ENCODE data around the gene FAM227B. TPM values are rescaled to one million over a fixed set of nuclear protein-coding genes. Genes with fewer than 3 reads are reported as not detected.
"Not testable (repeated sequence)": the region's sequence is repeated elsewhere in the genome, so short reads cannot be mapped to it uniquely, and the experiment has no call there.

The FAM227B gene
- total RNA-seq, 1 experiment from 2014 or later = 0.98 TPM

DNA sequence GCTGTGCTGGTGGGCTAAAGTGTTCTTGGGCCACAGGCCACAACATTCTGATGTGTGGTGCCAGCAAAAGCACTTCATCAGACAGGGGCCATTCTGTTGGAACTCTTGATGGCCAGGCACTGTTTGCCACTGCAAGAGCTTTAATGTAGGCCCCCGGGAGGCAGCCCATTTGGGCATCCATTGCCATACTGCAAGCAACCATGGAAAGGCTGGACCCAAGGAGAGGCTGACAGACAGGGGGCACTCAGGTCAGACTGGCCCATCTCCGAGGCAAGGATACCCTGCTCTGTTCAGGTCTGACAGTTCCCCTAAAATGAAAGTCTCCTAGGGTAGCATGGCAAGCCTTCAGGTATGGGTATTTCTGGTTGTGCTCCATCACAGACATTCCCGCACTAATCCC, 64.2 kb downstream of the FAM227B start:
- Histone ChIP-seq H3K4me3 (ENCODE audit: low read length) (no peak overlapping the region), H3K4me1 (ENCODE audit: insufficient read depth, low read length) (no peaks in the 10 kb centered on the region), H3F3A (ENCODE audit: low read length, unreplicated experiment) (no peaks in the 10 kb centered on the region), H3K79me2 (ENCODE audit: low read length) (no peaks in the 10 kb centered on the region), H3K36me3 (ENCODE audit: low read depth, low read length) (no peaks in the 10 kb centered on the region), H3K9me2 (replicated peaks; ENCODE audit: low read length) (no peaks in the 10 kb centered on the region), H2AFZ (ENCODE audit: low read length) (no peak overlapping the region), H3K27ac (ENCODE audit: low read length) (no peak overlapping the region), H3K9ac (ENCODE audit: low read length) (no peak overlapping the region), H3K27me3 (ENCODE audit: low read length) (no peaks in the 10 kb centered on the region), H3K9me3 (ENCODE audit: low read length) (no peaks in the 10 kb centered on the region), H4K20me1 (ENCODE audit: low read length) (no peaks in the 10 kb centered on the region), H3K4me2 (ENCODE audit: low read length) (no peak overlapping the region)
- BruUV-seq (replicated peaks) = no TSS peak
- ChIA-PET POLR2A (ENCODE audit: unreplicated experiment) (no interaction called here), CTCF (no interaction called here)
- ATAC-seq (no peak), DNase-seq (no peak)
- TF ChIP-seq, protein P1, sequence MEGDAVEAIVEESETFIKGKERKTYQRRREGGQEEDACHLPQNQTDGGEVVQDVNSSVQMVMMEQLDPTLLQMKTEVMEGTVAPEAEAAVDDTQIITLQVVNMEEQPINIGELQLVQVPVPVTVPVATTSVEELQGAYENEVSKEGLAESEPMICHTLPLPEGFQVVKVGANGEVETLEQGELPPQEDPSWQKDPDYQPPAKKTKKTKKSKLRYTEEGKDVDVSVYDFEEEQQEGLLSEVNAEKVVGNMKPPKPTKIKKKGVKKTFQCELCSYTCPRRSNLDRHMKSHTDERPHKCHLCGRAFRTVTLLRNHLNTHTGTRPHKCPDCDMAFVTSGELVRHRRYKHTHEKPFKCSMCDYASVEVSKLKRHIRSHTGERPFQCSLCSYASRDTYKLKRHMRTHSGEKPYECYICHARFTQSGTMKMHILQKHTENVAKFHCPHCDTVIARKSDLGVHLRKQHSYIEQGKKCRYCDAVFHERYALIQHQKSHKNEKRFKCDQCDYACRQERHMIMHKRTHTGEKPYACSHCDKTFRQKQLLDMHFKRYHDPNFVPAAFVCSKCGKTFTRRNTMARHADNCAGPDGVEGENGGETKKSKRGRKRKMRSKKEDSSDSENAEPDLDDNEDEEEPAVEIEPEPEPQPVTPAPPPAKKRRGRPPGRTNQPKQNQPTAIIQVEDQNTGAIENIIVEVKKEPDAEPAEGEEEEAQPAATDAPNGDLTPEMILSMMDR (conservative IDR thresholded peaks at IDR 0.05; ENCODE audit: low read depth, low read length) = no peak
- no peak for TF ChIP-seq EZH2 (IDR thresholded peaks at IDR 0.05; ENCODE audit: low read length, unreplicated experiment)
- TF ChIP-seq EZH2phosphoT487 (IDR thresholded peaks at IDR 0.05; ENCODE audit: borderline replicate concordance, low read length) = no peak
- intact Hi-C loops (cut with micrococcal nuclease) = no loop called here

DNA sequence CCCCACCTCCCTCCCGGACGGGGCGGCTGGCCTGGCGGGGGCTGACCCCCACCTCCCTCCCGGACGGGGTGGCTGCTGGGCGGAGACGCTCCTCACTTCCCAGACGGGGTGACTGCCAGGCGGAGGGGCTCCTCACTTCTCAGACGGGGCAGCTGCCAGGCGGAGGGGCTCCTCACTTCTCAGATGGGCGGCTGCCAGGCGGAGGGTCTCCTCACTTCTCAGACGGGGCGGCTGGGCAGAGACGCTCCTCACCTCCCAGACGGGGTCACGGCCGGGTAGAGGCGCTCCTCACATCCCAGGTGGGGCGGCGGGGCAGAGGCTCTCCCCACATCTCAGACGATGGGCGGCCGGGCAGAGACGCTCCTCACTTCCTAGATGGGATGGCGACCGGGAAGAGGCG, 70.3 kb downstream of the FAM227B start:
- intact Hi-C loops (cut with micrococcal nuclease) = not testable (repeated sequence)

DNA sequence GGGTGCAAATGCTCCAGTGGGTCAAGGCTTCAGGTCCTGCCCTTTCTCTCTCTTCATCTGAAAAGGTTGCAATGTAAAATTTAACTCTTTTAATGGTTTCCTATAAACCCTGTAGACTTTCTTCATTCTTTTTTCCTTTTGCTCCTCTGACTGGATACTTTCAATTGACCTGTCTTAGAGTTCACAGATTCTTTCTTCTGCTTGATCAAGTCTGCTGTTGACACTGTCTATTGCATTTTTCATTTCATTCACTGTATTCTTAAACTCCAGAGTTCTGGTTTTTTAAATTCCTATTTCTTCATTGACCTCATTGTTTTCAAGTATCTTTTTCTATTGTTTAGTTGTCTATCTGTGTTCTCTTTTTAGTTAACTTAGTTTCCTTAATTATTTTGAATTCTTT, 82.1 kb downstream of the FAM227B start:
- POLR2A ChIA-PET (ENCODE audit: unreplicated experiment) = no interaction called here
- H3K36me3 ChIP-seq (ENCODE audit: low read depth, low read length) = no peaks in the 10 kb centered on the region
- H3K27me3 ChIP-seq (ENCODE audit: low read length) = no peaks in the 10 kb centered on the region
- H2AFZ ChIP-seq (ENCODE audit: low read length) = no peak overlapping the region
- no peak overlapping the region for H3K4me2 ChIP-seq (ENCODE audit: low read length)
- no peaks in the 10 kb centered on the region for H3K9me3 ChIP-seq (ENCODE audit: low read length)
- ATAC-seq (no peak), DNase-seq (no peak)
- TF ChIP-seq, protein P1 (conservative IDR thresholded peaks at IDR 0.05; ENCODE audit: low read depth, low read length) = no peak
- TF ChIP-seq EZH2phosphoT487 (IDR thresholded peaks at IDR 0.05; ENCODE audit: borderline replicate concordance, low read length) = no peak
- TF ChIP-seq EZH2 (IDR thresholded peaks at IDR 0.05; ENCODE audit: low read length, unreplicated experiment) = no peak
- BruUV-seq (replicated peaks) = no TSS peak
- CTCF ChIA-PET = no interaction called here
- no peak overlapping the region for H3K27ac ChIP-seq (ENCODE audit: low read length)
- H3K79me2 ChIP-seq (ENCODE audit: low read length) = no peaks in the 10 kb centered on the region
- no peaks in the 10 kb centered on the region for H3K9me2 ChIP-seq (replicated peaks; ENCODE audit: low read length)
- no peaks in the 10 kb centered on the region for H3F3A ChIP-seq (ENCODE audit: low read length, unreplicated experiment)
- no peak overlapping the region for H3K4me3 ChIP-seq (ENCODE audit: low read length)
- no peaks in the 10 kb centered on the region for H3K4me1 ChIP-seq (ENCODE audit: insufficient read depth, low read length)
- intact Hi-C loops (cut with micrococcal nuclease) = no loop called here
- no peak overlapping the region for H3K9ac ChIP-seq (ENCODE audit: low read length)
- H4K20me1 ChIP-seq (ENCODE audit: low read length) = no peaks in the 10 kb centered on the region

More for the DNA sequence above, 70.3 kb downstream of the FAM227B start:
- H3K9me2 ChIP-seq (replicated peaks; ENCODE audit: low read length); H3K27me3 ChIP-seq (ENCODE audit: low read length); H4K20me1 ChIP-seq (ENCODE audit: low read length); H3K9ac ChIP-seq (ENCODE audit: low read length); H3K79me2 ChIP-seq (ENCODE audit: low read length); H3K4me2 ChIP-seq (ENCODE audit: low read length); CTCF ChIA-PET; H3K36me3 ChIP-seq (ENCODE audit: low read depth, low read length); H3K4me1 ChIP-seq (ENCODE audit: insufficient read depth, low read length); H3K4me3 ChIP-seq (ENCODE audit: low read length); POLR2A ChIA-PET (ENCODE audit: unreplicated experiment); H3F3A ChIP-seq (ENCODE audit: low read length, unreplicated experiment); H3K27ac ChIP-seq (ENCODE audit: low read length); H2AFZ ChIP-seq (ENCODE audit: low read length); DNase-seq; ATAC-seq; H3K9me3 ChIP-seq (ENCODE audit: low read length); BruUV-seq (replicated peaks): not testable (repeated sequence)
